Measurements from ENCODE around the gene IARS2.

DNA sequence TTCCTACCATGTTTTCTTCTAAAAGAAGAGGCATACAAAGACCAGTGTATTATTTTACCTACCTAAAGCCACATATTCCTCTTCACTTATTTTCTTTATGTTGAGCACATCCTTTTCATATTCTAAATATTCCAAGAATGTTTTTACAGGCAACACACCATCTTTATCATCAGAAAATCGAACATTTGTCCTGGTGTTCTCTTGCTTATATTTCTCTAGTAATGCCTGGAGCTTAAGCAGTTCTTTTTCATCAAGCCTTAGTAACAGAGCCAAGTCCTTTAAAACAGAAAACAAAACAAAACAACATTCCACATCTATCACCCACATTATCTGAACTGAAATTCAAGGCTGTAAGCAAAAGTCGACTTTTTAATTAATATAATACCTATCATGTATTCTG is 88.7 kb downstream of the IARS2 start:
- TF ChIP-seq, protein P1, sequence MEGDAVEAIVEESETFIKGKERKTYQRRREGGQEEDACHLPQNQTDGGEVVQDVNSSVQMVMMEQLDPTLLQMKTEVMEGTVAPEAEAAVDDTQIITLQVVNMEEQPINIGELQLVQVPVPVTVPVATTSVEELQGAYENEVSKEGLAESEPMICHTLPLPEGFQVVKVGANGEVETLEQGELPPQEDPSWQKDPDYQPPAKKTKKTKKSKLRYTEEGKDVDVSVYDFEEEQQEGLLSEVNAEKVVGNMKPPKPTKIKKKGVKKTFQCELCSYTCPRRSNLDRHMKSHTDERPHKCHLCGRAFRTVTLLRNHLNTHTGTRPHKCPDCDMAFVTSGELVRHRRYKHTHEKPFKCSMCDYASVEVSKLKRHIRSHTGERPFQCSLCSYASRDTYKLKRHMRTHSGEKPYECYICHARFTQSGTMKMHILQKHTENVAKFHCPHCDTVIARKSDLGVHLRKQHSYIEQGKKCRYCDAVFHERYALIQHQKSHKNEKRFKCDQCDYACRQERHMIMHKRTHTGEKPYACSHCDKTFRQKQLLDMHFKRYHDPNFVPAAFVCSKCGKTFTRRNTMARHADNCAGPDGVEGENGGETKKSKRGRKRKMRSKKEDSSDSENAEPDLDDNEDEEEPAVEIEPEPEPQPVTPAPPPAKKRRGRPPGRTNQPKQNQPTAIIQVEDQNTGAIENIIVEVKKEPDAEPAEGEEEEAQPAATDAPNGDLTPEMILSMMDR (conservative IDR thresholded peaks at IDR 0.05): no peak
- no peak for TF ChIP-seq ZFX (IDR thresholded peaks at IDR 0.05)

Measured in C4-2B (cell line).